ENCODE results near the gene HDHD3.
A peak's percentile ranks its signal among the peaks of the same experiment; 100 is the strongest.
"Not testable (repeated sequence)": the region's sequence is repeated elsewhere in the genome, so short reads cannot be mapped to it uniquely, and the experiment has no call there.

The HDHD3 gene

GRCh38 chr9:113388833-113389232 lies 12.0 kb upstream of the HDHD3 start:
- no peak for DNase-seq (ENCODE audit: low spot score)
- TF ChIP-seq, protein P1, sequence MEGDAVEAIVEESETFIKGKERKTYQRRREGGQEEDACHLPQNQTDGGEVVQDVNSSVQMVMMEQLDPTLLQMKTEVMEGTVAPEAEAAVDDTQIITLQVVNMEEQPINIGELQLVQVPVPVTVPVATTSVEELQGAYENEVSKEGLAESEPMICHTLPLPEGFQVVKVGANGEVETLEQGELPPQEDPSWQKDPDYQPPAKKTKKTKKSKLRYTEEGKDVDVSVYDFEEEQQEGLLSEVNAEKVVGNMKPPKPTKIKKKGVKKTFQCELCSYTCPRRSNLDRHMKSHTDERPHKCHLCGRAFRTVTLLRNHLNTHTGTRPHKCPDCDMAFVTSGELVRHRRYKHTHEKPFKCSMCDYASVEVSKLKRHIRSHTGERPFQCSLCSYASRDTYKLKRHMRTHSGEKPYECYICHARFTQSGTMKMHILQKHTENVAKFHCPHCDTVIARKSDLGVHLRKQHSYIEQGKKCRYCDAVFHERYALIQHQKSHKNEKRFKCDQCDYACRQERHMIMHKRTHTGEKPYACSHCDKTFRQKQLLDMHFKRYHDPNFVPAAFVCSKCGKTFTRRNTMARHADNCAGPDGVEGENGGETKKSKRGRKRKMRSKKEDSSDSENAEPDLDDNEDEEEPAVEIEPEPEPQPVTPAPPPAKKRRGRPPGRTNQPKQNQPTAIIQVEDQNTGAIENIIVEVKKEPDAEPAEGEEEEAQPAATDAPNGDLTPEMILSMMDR (IDR thresholded peaks at IDR 0.05; ENCODE audit: extremely low read depth, missing control alignments): no peak

- TF ChIP-seq, protein P1 (IDR thresholded peaks at IDR 0.05; ENCODE audit: extremely low read depth, missing control alignments): no peak
- DNase-seq (ENCODE audit: low spot score): no peak
These were observed 10.9 kb upstream of the HDHD3 start for GRCh38 chr9:113387560-113388230.

- no peak for DNase-seq (ENCODE audit: low spot score)
- TF ChIP-seq, protein P1 (IDR thresholded peaks at IDR 0.05; ENCODE audit: extremely low read depth, missing control alignments): no peak
These were observed 10.0 kb upstream of the HDHD3 start for GRCh38 chr9:113386571-113387393.

DNA sequence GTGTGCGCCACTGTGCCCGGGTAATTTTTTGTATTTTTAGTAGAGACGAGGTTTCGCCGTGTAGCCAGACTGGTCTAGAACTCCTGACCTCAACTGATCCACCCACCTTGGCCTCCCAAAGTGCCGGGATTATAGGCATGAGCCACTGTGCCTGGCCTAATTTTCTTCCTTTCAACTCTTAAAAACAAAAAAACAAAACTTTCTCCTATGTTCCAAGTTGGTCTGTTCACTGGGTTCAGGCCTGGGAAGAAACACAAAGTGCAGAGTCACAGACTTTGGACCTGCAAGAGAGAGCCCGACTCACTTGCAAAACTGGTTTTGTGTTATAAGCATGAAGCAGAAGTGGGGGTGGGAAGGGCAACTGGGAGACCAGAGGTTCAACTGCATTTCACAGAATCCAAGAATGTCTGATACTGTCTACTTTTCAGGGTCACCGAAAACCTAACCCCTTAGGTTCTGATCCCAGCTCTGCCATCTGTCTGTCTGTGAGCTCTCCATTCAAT lies 5.2 kb upstream of the HDHD3 start:
- TF ChIP-seq, protein P1 (IDR thresholded peaks at IDR 0.05; ENCODE audit: extremely low read depth, missing control alignments): no peak
- no peak for DNase-seq (ENCODE audit: low spot score)

DNA sequence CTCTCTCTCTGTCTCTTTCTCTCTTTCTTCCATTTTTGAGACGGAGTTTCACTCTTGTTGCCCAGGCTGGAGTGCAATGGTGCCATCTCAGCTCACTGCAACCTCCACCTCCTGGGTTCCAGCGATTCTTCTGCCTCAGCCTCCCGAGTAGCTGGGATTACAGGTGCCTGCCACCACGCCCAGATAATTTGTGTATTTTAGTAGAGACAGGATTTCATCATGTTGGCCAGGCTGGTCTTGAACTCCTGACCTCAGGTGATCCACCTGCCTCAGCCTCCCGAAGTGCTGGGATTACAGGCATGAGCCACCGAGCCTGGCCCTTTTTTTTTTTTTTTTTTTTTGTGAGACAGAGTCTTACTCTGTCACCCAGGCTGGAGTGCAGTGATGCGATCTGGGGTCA lies 4.7 kb upstream of the HDHD3 start:
- not testable (repeated sequence) for DNase-seq (ENCODE audit: low spot score)

GRCh38 chr9:113380869-113381378 lies 4.1 kb upstream of the HDHD3 start:
- TF ChIP-seq, protein P1 (IDR thresholded peaks at IDR 0.05; ENCODE audit: extremely low read depth, missing control alignments): no peak
- DNase-seq (ENCODE audit: low spot score): peak; percentile 72

DNA sequence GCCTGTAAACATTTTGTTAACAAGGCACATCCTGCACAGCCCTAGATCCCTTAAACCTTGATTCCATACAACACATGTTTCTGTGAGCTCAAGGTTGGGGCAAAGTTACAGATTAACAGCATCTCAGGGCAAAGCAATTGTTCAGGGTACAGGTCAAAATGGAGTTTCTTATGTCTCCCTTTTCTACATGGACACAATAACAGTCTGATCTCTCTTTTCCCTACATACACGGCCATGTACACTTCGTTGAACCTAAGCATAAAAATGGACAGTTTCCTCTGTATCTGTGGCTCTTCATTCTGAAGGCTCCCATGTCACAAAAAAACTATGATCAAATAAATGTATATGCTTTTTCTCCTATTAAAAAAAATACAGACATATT lies 3.0 kb upstream of the HDHD3 start:
- not testable (repeated sequence) for DNase-seq (ENCODE audit: low spot score)

DNA sequence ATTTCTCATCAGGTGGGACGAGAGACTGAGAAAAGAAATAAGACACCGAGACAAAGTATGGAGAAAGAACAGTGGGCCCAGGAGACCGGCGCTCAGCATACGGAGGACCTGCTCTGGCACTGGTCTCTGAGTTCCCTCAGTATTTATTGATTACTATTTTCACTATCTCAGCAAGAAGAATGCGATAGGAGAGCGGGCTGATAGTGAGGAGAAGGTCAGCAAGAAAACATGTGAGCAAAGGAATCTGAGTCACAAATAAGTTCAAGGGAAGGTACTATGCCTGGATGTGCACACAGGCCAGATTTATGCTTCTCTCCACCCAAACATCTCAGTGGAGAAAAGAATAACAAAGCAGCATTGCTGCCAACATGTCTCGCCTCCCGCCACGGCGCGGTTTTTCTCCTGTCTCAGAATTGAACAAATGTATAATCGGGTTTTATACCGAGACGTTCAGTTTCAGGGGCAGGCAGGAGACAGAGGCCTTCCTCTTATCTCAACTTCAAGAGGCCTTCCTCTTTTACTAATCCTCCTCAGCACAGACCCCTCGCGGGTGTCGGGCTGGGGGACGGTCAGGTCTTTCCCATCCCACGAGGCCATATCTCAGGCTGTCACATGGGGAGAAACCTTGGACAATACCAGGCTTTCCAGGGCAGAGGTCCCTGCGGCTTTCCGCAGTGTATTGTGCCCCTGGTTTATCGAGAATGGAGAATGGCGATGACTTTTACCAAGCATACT lies 2.5 kb upstream of the HDHD3 start:
- not testable (repeated sequence) for DNase-seq (ENCODE audit: low spot score)

Measured in GM20000 (cell line).